DMS114 treated with DMSO at 0.1 percent for 48 hours (cell line): ENCODE results near the gene USP34.
"Not testable (repeated sequence)": the region's sequence is repeated elsewhere in the genome, so short reads cannot be mapped to it uniquely, and the experiment has no call there.

ENCODE experiments used
- DNase-seq: peaks from one replicate; lab custom pipeline; 2025; ENCODE audit not compliant: unreplicated experiment; lab: John Stamatoyannopoulos, UW

The USP34 gene

GRCh38 chr2:61470965-61471904, at the start of gene USP34:
Gene USP34, minus strand, starts transcription at chr2:61471087. Its CDS starts 395 bp downstream, at chr2:61470692.
- DNase-seq: peak; percentile 85

GRCh38 chr2:61520261-61520660, 49.4 kb upstream of the USP34 start:
- DNase-seq: no peak

- DNase-seq: no peak
Measured at GRCh38 chr2:61512768-61513398, 42.0 kb upstream of the USP34 start.

GRCh38 chr2:61510674-61511671, 40.1 kb upstream of the USP34 start:
- DNase-seq: no peak

GRCh38 chr2:61504949-61505348, 34.1 kb upstream of the USP34 start:
- no peak for DNase-seq

- no peak for DNase-seq
Measured at GRCh38 chr2:61499060-61499459, 28.2 kb upstream of the USP34 start.

GRCh38 chr2:61493523-61493942, 22.6 kb upstream of the USP34 start:
- no peak for DNase-seq

GRCh38 chr2:61492476-61492875, 21.6 kb upstream of the USP34 start:
- no peak for DNase-seq

- no peak for DNase-seq
Measured at GRCh38 chr2:61485281-61485680, 14.4 kb upstream of the USP34 start.

- no peak for DNase-seq
Measured at GRCh38 chr2:61478086-61478485, 7.2 kb upstream of the USP34 start.

GRCh38 chr2:61476929-61477589, 6.2 kb upstream of the USP34 start:
- DNase-seq: not testable (repeated sequence)

GRCh38 chr2:61471905-61472805, 1.3 kb upstream of the USP34 start:
- DNase-seq: no peak

- peak; percentile 85 for DNase-seq
Measured at GRCh38 chr2:61470122-61470951, 550 bp downstream of the USP34 start.

- no peak for DNase-seq
Measured at GRCh38 chr2:61469424-61470121, 1.3 kb downstream of the USP34 start.

- not testable (repeated sequence) for DNase-seq
Measured at GRCh38 chr2:61468231-61468630, 2.7 kb downstream of the USP34 start.

GRCh38 chr2:61465045-61465444, 5.8 kb downstream of the USP34 start:
- no peak for DNase-seq

GRCh38 chr2:61463769-61464475, 7.0 kb downstream of the USP34 start:
- no peak for DNase-seq
